Measurements from ENCODE around the gene PCDH19. TPM values are rescaled to one million over a fixed set of nuclear protein-coding genes. Genes with fewer than 3 reads are reported as not detected.

The PCDH19 gene
- total RNA-seq, 2 donors from 2014 or later, result 0.41 to 3.0 TPM

DNA sequence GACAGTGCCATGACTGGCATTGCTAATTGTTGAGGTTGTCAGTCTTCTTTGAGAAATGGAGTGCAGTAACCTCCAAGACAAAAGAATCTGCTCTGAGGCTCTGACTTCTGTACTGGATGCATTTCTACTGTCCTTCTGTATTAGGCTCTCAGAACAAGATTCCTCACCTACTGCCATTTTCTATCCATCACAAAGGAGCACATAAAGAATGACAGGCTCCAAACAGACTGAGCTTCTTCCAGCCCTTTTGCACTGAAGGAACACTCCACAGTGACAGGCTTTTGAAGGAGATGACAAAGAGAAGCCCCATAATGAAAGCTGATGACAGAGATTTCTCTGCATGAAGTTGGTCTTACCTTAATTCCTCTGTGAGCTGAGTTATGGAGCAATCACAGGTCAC is 162.2 kb downstream of the PCDH19 start:
- H3K36me3 ChIP-seq, result no peaks in the 10 kb centered on the region
- no peak overlapping the region for H3K27ac ChIP-seq
- no peak for TF ChIP-seq CTCF (IDR thresholded peaks at IDR 0.05)
- no peaks in the 10 kb centered on the region for H3K27me3 ChIP-seq (replicated peaks; ENCODE audit: insufficient read depth)
- ATAC-seq (ENCODE audit: insufficient number of reproducible peaks, low FRiP score, low read depth) (no peak), DNase-seq (ENCODE audit: low spot score) (no peak)
- no peak overlapping the region for H3K4me3 ChIP-seq
- H3K4me1 ChIP-seq (ENCODE audit: control insufficient read depth in 1 of 2, low read depth in 2 of 2), result no peaks in the 10 kb centered on the region
- no peaks in the 10 kb centered on the region for H3K9me3 ChIP-seq

- H3K27ac ChIP-seq, result no peak overlapping the region
- no peak overlapping the region for H3K4me3 ChIP-seq
- no peak for TF ChIP-seq CTCF (IDR thresholded peaks at IDR 0.05)
- H3K9me3 ChIP-seq, result no peaks in the 10 kb centered on the region
- no peak for DNase-seq (ENCODE audit: low spot score)
- no peak for ATAC-seq (ENCODE audit: insufficient number of reproducible peaks, low FRiP score, low read depth)
- no peaks in the 10 kb centered on the region for H3K27me3 ChIP-seq (replicated peaks; ENCODE audit: insufficient read depth)
- no peaks in the 10 kb centered on the region for H3K4me1 ChIP-seq (ENCODE audit: control insufficient read depth in 1 of 2, low read depth in 2 of 2)
- no peaks in the 10 kb centered on the region for H3K36me3 ChIP-seq
These were observed 165.4 kb downstream of the PCDH19 start for GRCh38 chrX:100244681-100245080.

Other genes starting within 250 kb of the PCDH19 start
- not detected for gene TNMD, start 174.7 kb upstream of the PCDH19 start, total RNA-seq
- 10 to 100 TPM in 1 of 2 donors, 1 to 10 TPM in 1; 7.2 to 13.0 TPM for gene TSPAN6, start 226.5 kb upstream of the PCDH19 start, total RNA-seq
- gene SRPX2, start 233.9 kb upstream of the PCDH19 start, total RNA-seq, result 10 to 100 TPM; 60.7 to 61.2 TPM